Esophagus (tissue), 2 donors: ENCODE data around the gene TGM2. TPM values are rescaled to one million over a fixed set of nuclear protein-coding genes. Genes with fewer than 3 reads are reported as not detected.

Source experiments
- H3K27ac ChIP-seq, 2 donors: one replicate each; pipeline ENCODE4 v1.5.1; 2013; ENCODE audit warnings: low read depth in 2 of 2, mild to moderate bottlenecking in 2 of 2, inconsistent platforms in 1 of 2, low read length in 1 of 2, moderate library complexity in 1 of 2
- H3K27me3 ChIP-seq, 2 donors: one replicate each; pipeline ENCODE4 v1.6.1; 2013; ENCODE audit warnings: low read length in 2 of 2, control low read depth in 1 of 2, mild to moderate bottlenecking in 1 of 2; ENCODE audit not compliant: insufficient read depth in 2 of 2, control insufficient read depth in 1 of 2
- H3K36me3 ChIP-seq, 2 donors: one replicate each; pipeline ENCODE4 v1.6.1; 2013; ENCODE audit warnings: low read length in 1 of 2; ENCODE audit not compliant: control insufficient read depth in 2 of 2, insufficient read depth in 2 of 2
- H3K4me1 ChIP-seq, 2 donors: one replicate each; pipeline ENCODE4 v1.6.1; 2013; ENCODE audit warnings: low read length in 1 of 2; ENCODE audit not compliant: control insufficient read depth in 2 of 2, insufficient read depth in 2 of 2
- H3K4me3 ChIP-seq, 2 donors: one replicate each; pipeline ENCODE4 v1.5.1; 2013; ENCODE audit warnings: low read length in 2 of 2, mild to moderate bottlenecking in 2 of 2, low read depth in 1 of 2, moderate library complexity in 1 of 2
- H3K9me3 ChIP-seq, 2 donors: one replicate each; pipeline ENCODE4 v1.6.1; 2013; ENCODE audit warnings: mild to moderate bottlenecking in 2 of 2, low read depth in 1 of 2, low read length in 1 of 2, moderate library complexity in 1 of 2; ENCODE audit not compliant: control insufficient read depth in 2 of 2, insufficient read depth in 1 of 2
- WGBS, 2 donors: extraction: QIAGEN DNeasy Blood & Tissue Kit; methylation state at CpG; one replicate each; pipeline ENCODE4 v1.1.7; 2013; 5-methylcytosine and 5-hydroxymethylcytosine counted together
- polyA plus RNA-seq, 2 donors: library from polyadenylated mRNA; stranded (reverse); fragments of 200-250 nt; gene quantifications; one replicate each; pipeline ENCODE4 v1.2.3, GENCODE V29; 2013
- donor health status: healthy with polysubstance abuse.
- donor health status: Bipolar disorder and iron deficiency.

Gene TGM2
- polyA plus RNA-seq, 2 donors: 5.1 to 8.6 TPM

- H3K4me1 ChIP-seq: peaks cover 0 to 3% of the 10 kb centered on the region in 2 donors
- H3K36me3 ChIP-seq: peaks cover 17% of the 10 kb centered on the region in 2 donors
- 53 to 56% methylated on average over 6 of the region's 6 CpGs for WGBS, 2 donors
- no peaks in the 10 kb centered on the region for H3K27me3 ChIP-seq
- no peaks in the 10 kb centered on the region for H3K9me3 ChIP-seq
- peak overlapping the region; percentile 1 to 40 for H3K27ac ChIP-seq
- no peak overlapping the region for H3K4me3 ChIP-seq
Observed at GRCh38 chr20:38091441-38092216, 73.4 kb downstream of the TGM2 start.

- peaks cover 0 to under 1% of the 10 kb centered on the region in 2 donors for H3K4me1 ChIP-seq
- no peak overlapping the region for H3K4me3 ChIP-seq
- peak overlapping the region; percentile 10 to 12 for H3K27ac ChIP-seq
- no peaks in the 10 kb centered on the region for H3K27me3 ChIP-seq
- H3K36me3 ChIP-seq: peaks cover 17 to 20% of the 10 kb centered on the region in 2 donors
- 78 to 86% methylated on average over 7 of the region's 7 CpGs for WGBS, 2 donors
- no peaks in the 10 kb centered on the region for H3K9me3 ChIP-seq
Observed at GRCh38 chr20:38090061-38090460, 75.0 kb downstream of the TGM2 start.

- Histone ChIP-seq H3K36me3 (peaks cover 17 to 20% of the 10 kb centered on the region in 2 donors), H3K27ac (peak overlapping the region in 1 of 2 donors; percentile 40)
Observed at GRCh38 chr20:38089500-38089899, 75.6 kb downstream of the TGM2 start.

GRCh38 chr20:38085026-38085425, 80.0 kb downstream of the TGM2 start:
- Histone ChIP-seq H3K36me3 (peaks cover 11 to 13% of the 10 kb centered on the region in 2 donors), H3K27me3 (no peaks in the 10 kb centered on the region), H3K4me3 (no peak overlapping the region), H3K27ac (peak overlapping the region; percentile 40 to 76), H3K9me3 (no peaks in the 10 kb centered on the region), H3K4me1 (peaks cover 0 to 4% of the 10 kb centered on the region in 2 donors)
- WGBS, 2 donors: 81 to 83% methylated on average over 10 of the region's 10 CpGs

More at GRCh38 chr20:38089500-38089899, 75.6 kb downstream of the TGM2 start:
- Histone ChIP-seq H3K4me1 (peaks cover 0 to 4% of the 10 kb centered on the region in 2 donors), H3K27me3 (no peaks in the 10 kb centered on the region), H3K9me3 (no peaks in the 10 kb centered on the region), H3K4me3 (no peak overlapping the region)
- 82 to 87% methylated on average over 10 of the region's 10 CpGs for WGBS, 2 donors

GRCh38 chr20:38084425-38084951, 80.6 kb downstream of the TGM2 start:
- peaks cover 6 to 11% of the 10 kb centered on the region in 2 donors for H3K36me3 ChIP-seq
- WGBS, 2 donors: 46 to 54% methylated on average over 5 of the region's 5 CpGs
- no peaks in the 10 kb centered on the region for H3K9me3 ChIP-seq
- H3K27ac ChIP-seq: peak overlapping the region; percentile 25 to 76
- peaks cover 0 to 4% of the 10 kb centered on the region in 2 donors for H3K4me1 ChIP-seq
- no peak overlapping the region for H3K4me3 ChIP-seq
- no peaks in the 10 kb centered on the region for H3K27me3 ChIP-seq

- Histone ChIP-seq H3K9me3 (no peaks in the 10 kb centered on the region), H3K27me3 (no peaks in the 10 kb centered on the region), H3K4me3 (no peak overlapping the region), H3K4me1 (peaks cover 0 to 4% of the 10 kb centered on the region in 2 donors), H3K36me3 (peaks cover 5 to 8% of the 10 kb centered on the region in 2 donors), H3K27ac (peak overlapping the region; percentile 24 to 71)
- 75 to 79% methylated on average over 12 of the region's 12 CpGs for WGBS, 2 donors
Observed at GRCh38 chr20:38083338-38084048, 81.6 kb downstream of the TGM2 start.

GRCh38 chr20:38082894-38083293, 82.2 kb downstream of the TGM2 start:
- Histone ChIP-seq H3K4me3 (no peak overlapping the region), H3K27ac (no peak overlapping the region), H3K9me3 (no peaks in the 10 kb centered on the region), H3K4me1 (peaks cover 0 to 4% of the 10 kb centered on the region in 2 donors), H3K27me3 (no peaks in the 10 kb centered on the region), H3K36me3 (peaks cover 4 to 8% of the 10 kb centered on the region in 2 donors)

GRCh38 chr20:38081575-38081974, 83.5 kb downstream of the TGM2 start:
- no peak overlapping the region for H3K27ac ChIP-seq
- H3K9me3 ChIP-seq: no peaks in the 10 kb centered on the region
- H3K4me1 ChIP-seq: peaks cover 0 to 4% of the 10 kb centered on the region in 2 donors
- 62 to 67% methylated on average over 3 of the region's 3 CpGs for WGBS, 2 donors
- no peaks in the 10 kb centered on the region for H3K27me3 ChIP-seq
- peaks cover 3 to 9% of the 10 kb centered on the region in 2 donors for H3K36me3 ChIP-seq
- no peak overlapping the region for H3K4me3 ChIP-seq

GRCh38 chr20:38079353-38079752, 85.7 kb downstream of the TGM2 start:
- Histone ChIP-seq H3K4me1 (no peaks in the 10 kb centered on the region), H3K9me3 (no peaks in the 10 kb centered on the region), H3K27me3 (no peaks in the 10 kb centered on the region), H3K4me3 (no peak overlapping the region), H3K27ac (no peak overlapping the region), H3K36me3 (peaks cover 3 to 7% of the 10 kb centered on the region in 2 donors)
- 95 to 98% methylated on average over 3 of the region's 3 CpGs for WGBS, 2 donors
